Brain microvascular endothelial cell (primary cell): ENCODE measurements around the gene NDC80.

Experiments
- DNase-seq: peaks from one replicate; pipeline ENCODE4 v3.0.0-alpha.2; 2020
- H3K27ac ChIP-seq: fragments of 250-450 bp; sonication (Bioruptor Pico); 2 replicates; pipeline ENCODE4 v1.5.1; 2020; ENCODE audit warnings: mild to moderate bottlenecking, moderate library complexity
- H3K27me3 ChIP-seq: fragments of 250-450 bp; sonication (Bioruptor Pico); replicated peaks from 2 replicates; pipeline ENCODE4 v1.5.1; 2020; ENCODE audit warnings: mild to moderate bottlenecking
- H3K36me3 ChIP-seq: fragments of 250-450 bp; sonication (Bioruptor Pico); replicated peaks from 2 replicates; pipeline ENCODE4 v1.5.1; 2020; ENCODE audit warnings: mild to moderate bottlenecking
- H3K4me3 ChIP-seq: 2 replicates; pipeline ENCODE4 v1.5.1; 2011; ENCODE audit warnings: low read depth, mild to moderate bottlenecking, control low read depth, low read length, moderate library complexity
- in situ Hi-C: cut with HindIII; loops from 2 replicates; pipeline ENCODE4 v1.10.0; 2017; ENCODE audit warnings: low sequenced_read_pairs, low pct_ligation_motif_present
- TF ChIP-seq, protein P1 (sequence below): IDR thresholded peaks from 2 replicates; pipeline ENCODE4 v1.5.1; 2011; ENCODE audit warnings: low read depth, mild to moderate bottlenecking, moderate library complexity, low read length, control low read depth, inconsistent platforms; ENCODE audit errors: missing control alignments

Gene NDC80

DNA sequence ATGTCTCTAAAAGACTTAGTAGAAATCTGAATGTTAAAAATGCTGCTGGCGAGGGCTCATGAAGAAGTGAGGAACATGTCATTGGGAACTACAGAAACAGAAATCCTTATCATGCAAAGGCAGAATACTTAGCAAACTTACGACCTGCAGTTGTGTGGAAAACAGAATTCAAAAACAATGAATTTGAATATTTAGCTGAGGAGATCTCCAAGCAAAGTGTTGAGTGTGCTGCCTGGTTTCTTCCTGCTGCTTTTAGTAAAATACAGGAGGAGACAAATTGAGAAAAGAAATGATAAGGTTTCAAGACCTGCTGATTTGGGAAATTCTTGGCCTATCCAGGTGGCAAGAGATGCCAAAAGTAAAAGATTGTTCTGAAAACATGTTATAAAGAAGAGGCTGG lies 38.6 kb upstream of the NDC80 start:
- in situ Hi-C loops, result no loop called here
- H3K4me3 ChIP-seq, result no peak overlapping the region
- H3K27me3 ChIP-seq, result no peaks in the 10 kb centered on the region
- no peak overlapping the region for H3K27ac ChIP-seq
- DNase-seq, result no peak
- TF ChIP-seq, protein P1, sequence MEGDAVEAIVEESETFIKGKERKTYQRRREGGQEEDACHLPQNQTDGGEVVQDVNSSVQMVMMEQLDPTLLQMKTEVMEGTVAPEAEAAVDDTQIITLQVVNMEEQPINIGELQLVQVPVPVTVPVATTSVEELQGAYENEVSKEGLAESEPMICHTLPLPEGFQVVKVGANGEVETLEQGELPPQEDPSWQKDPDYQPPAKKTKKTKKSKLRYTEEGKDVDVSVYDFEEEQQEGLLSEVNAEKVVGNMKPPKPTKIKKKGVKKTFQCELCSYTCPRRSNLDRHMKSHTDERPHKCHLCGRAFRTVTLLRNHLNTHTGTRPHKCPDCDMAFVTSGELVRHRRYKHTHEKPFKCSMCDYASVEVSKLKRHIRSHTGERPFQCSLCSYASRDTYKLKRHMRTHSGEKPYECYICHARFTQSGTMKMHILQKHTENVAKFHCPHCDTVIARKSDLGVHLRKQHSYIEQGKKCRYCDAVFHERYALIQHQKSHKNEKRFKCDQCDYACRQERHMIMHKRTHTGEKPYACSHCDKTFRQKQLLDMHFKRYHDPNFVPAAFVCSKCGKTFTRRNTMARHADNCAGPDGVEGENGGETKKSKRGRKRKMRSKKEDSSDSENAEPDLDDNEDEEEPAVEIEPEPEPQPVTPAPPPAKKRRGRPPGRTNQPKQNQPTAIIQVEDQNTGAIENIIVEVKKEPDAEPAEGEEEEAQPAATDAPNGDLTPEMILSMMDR, result no peak
- no peaks in the 10 kb centered on the region for H3K36me3 ChIP-seq

DNA sequence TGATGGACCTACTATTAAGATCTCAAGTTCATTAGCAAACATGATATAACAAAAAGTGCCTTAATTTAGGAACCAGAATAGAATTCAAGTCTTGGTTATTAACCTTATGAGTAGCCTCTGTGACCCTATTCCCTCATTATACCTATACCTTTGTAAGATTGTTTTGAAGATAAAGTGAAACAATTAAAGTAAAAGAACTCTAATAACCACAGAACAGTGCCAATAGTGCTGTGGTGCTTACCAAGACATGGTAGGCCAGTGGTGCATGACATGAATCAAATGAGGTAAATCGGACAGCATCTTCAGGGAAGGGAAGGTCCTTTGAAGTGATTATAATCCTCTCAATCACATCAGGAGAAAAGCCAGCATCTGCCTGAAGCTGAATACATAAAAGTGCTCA lies 36.5 kb upstream of the NDC80 start:
- no peak for DNase-seq
- no peaks in the 10 kb centered on the region for H3K36me3 ChIP-seq
- no peak overlapping the region for H3K27ac ChIP-seq
- no peaks in the 10 kb centered on the region for H3K27me3 ChIP-seq
- TF ChIP-seq, protein P1, result no peak
- no peak overlapping the region for H3K4me3 ChIP-seq
- in situ Hi-C loops, result no loop called here

DNA sequence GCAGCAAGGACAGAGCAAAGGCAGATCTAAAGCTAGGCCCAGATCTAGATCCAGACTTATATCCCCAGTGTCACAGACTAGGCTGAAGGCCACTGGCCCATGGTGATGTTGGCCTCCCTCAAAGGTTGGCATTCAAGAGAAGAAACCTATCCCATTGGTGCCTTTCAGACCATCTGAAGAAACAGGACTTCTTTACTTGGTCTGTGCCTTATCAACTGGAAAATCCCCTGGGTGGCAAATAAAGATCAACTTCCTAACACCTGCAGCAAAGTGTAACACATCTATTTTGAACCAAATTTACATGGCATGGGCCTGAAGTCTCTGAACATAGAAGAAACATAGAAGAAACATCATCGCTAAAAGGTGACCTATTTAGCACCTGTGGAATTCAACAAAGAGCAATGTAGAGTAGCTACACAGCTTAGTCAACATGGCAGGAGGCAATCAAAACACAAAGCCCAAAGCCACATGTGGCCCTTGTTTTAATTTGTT lies 35.9 kb upstream of the NDC80 start:
- TF ChIP-seq, protein P1, result no peak
- Histone ChIP-seq H3K4me3 (no peak overlapping the region), H3K36me3 (no peaks in the 10 kb centered on the region), H3K27ac (peak overlapping the region; percentile 97), H3K27me3 (no peaks in the 10 kb centered on the region)
- in situ Hi-C loops, result no loop called here
- DNase-seq, result peak; percentile 12

DNA sequence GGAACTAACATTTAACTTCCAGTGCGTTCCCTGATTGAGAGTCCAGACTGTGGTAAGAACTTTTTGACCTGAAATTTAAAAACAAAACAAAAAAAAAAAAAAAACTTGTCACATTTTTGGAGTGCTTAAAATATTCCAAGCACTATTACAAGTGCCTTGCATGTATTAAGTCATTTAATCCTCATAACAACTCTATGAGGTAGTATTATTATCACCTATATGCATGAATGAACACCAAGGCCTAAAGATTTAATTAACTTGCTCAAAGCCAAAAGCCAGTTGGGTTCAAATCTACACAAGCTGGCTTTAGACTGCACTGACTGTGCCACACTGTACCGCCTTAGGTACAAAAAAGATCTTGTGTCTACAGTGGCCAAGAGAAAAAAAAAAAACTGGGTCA lies 35.3 kb upstream of the NDC80 start:
- no peaks in the 10 kb centered on the region for H3K27me3 ChIP-seq
- TF ChIP-seq, protein P1, result no peak

DNA sequence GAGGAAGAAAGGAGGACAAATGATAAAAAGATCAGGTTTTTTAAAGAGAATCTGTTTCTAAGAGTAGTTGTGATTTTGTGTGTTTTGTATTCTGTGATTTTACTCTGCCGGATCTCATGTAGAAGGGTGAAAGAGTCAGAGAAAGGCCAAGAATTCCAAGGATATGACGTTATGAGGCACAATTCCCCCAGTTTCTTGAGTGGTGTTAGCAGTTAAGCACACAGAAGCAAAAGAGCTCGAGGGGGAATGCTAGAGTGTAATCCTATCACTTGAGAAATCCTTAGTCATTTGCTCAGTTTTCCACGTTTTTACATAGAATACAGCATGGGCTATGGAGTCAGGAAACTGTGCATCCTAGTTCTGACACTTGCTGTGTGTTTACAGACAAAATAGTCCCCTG lies 34.9 kb upstream of the NDC80 start:
- TF ChIP-seq, protein P1, result no peak
- DNase-seq, result peak; percentile 92
- H3K4me3 ChIP-seq, result no peak overlapping the region
- no peaks in the 10 kb centered on the region for H3K36me3 ChIP-seq
- H3K27ac ChIP-seq, result peak overlapping the region; percentile 97
- no peaks in the 10 kb centered on the region for H3K27me3 ChIP-seq
- in situ Hi-C loops, result no loop called here

More for the DNA sequence above, 35.3 kb upstream of the NDC80 start:
- H3K27ac ChIP-seq, result peak overlapping the region; percentile 97
- in situ Hi-C loops, result no loop called here
- H3K4me3 ChIP-seq, result no peak overlapping the region
- no peak for DNase-seq
- no peaks in the 10 kb centered on the region for H3K36me3 ChIP-seq

DNA sequence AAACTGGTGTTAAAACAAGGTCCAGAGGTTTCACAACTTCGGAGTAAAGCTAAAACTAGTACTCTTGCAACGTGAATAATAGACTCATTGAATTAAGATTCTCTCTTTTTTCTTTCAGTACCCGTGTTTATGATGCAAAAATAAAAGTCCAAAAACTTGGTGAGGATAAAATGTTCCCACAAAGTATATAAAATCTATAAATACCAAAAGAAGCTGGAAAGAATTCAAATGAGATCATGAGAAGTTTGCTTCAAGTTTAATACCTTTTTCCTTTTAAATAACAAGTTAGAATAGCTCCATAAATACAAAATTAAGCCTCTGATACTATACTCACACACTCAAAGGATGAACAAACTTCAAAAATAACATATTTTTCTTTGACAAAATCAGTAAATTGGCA lies 34.1 kb upstream of the NDC80 start:
- in situ Hi-C loops, result no loop called here
- Histone ChIP-seq H3K36me3 (no peaks in the 10 kb centered on the region), H3K27me3 (no peaks in the 10 kb centered on the region), H3K4me3 (no peak overlapping the region), H3K27ac (peak overlapping the region; percentile 97)
- TF ChIP-seq, protein P1, result no peak
- no peak for DNase-seq
